Measurements from ENCODE around the gene SENP8. TPM values are rescaled to one million over a fixed set of nuclear protein-coding genes. Genes with fewer than 3 reads are reported as not detected.

Gene SENP8
- total and polyA plus RNA-seq, 3 experiments from 2014 or later: 0.83 to 3.0 (median 2.7) TPM

DNA sequence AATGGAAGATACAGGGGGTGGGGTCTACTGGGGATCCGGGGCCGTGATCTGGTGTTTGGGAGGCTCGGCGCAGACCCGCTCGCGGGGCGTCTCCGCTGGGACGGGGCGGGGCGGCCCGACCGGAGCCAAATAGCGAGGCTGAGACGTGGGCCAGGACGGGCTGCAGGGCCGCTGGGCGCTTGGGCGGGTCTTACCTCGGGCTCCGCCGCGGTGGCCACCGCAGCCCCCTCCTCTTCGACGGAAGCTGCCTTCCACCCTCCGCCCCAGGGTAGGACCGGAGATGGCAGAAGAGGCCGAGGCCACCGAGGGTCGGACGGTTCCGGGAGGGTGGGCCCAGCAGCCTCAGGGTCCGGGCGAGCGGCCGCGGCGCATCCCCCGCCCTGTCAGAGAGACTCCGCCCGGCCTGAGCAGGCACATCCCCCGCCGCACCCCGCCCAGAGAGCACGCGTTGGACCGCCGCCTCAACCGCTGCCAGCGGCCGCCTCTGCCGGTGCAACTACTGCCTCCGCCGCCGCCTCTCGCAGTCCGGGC, 652 bp upstream of the SENP8 start:
- no peaks in the 10 kb centered on the region for H3K36me3 ChIP-seq (ENCODE audit: insufficient read depth, low read length)
- POLR2A ChIA-PET: interaction anchor here (0.9 kb wide), 1 partner anchor 258 kb away, joined by 5 read pairs; no protein-coding TSS in a partner anchor
- DNase-seq: peak; percentile 55 to 79 (median 65)
- Mint-ChIP-seq H3K36me3 (peaks cover 0 to 9% (median 0%) of the 10 kb centered on the region in 3 donors), H3K27me3 (no peaks in the 10 kb centered on the region), H3K4me1 (peaks cover 32 to 53% (median 44%) of the 10 kb centered on the region in 3 donors), H3K4me3 (peak overlapping the region; percentile 96 to 100 (median 99)), H3K27ac (peak overlapping the region; percentile 92 to 100 (median 98)), H3K9me3 (no peaks in the 10 kb centered on the region)
- no peaks in the 10 kb centered on the region for H3K9me3 ChIP-seq (ENCODE audit: low read length)
- H3K27ac ChIP-seq (ENCODE audit: low read depth, low read length): peak overlapping the region; percentile 68
- no peaks in the 10 kb centered on the region for H3K27me3 ChIP-seq (ENCODE audit: insufficient read depth, low read length, poor library complexity, severe bottlenecking)
- CTCF ChIA-PET: no interaction called here
- peaks cover 21% of the 10 kb centered on the region for H3K4me1 ChIP-seq (ENCODE audit: insufficient read depth, low read length)
- peak overlapping the region; percentile 81 for H3K4me3 ChIP-seq (ENCODE audit: low read length)

DNA sequence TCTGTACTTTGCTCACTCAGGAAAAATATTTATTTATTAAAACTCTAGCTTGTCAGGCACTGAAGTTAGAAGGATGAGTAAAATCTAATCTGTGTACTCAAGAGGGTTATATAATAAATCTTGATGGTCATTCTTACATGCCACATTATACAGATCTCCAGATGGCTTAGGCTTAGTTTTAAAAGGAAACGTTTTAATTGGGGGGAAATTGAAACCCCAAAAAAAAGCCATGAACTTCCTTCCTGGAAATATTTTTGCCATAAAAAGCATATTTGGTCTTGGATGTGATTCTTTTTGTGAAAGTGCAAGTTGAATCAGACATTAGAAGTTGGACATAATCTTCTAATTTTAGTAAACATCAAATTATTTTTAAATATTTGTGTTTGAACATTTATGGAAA, 6.0 kb downstream of the SENP8 start:
- Histone ChIP-seq H3K4me1 (ENCODE audit: insufficient read depth, low read length) (peaks cover under 1% of the 10 kb centered on the region), H3K27me3 (ENCODE audit: insufficient read depth, low read length, poor library complexity, severe bottlenecking) (no peaks in the 10 kb centered on the region), H3K4me3 (ENCODE audit: low read length) (no peak overlapping the region), H3K27ac (ENCODE audit: low read depth, low read length) (no peak overlapping the region), H3K36me3 (ENCODE audit: insufficient read depth, low read length) (no peaks in the 10 kb centered on the region), H3K9me3 (ENCODE audit: low read length) (no peaks in the 10 kb centered on the region)
- Mint-ChIP-seq H3K4me1 (peaks cover 0 to 4% (median under 1%) of the 10 kb centered on the region in 3 donors), H3K27me3 (no peaks in the 10 kb centered on the region), H3K4me3 (no peak overlapping the region), H3K36me3 (no peaks in the 10 kb centered on the region), H3K27ac (no peak overlapping the region), H3K9me3 (no peaks in the 10 kb centered on the region)
- no peak for DNase-seq
- CTCF ChIA-PET: no interaction called here
- POLR2A ChIA-PET: no interaction called here

DNA sequence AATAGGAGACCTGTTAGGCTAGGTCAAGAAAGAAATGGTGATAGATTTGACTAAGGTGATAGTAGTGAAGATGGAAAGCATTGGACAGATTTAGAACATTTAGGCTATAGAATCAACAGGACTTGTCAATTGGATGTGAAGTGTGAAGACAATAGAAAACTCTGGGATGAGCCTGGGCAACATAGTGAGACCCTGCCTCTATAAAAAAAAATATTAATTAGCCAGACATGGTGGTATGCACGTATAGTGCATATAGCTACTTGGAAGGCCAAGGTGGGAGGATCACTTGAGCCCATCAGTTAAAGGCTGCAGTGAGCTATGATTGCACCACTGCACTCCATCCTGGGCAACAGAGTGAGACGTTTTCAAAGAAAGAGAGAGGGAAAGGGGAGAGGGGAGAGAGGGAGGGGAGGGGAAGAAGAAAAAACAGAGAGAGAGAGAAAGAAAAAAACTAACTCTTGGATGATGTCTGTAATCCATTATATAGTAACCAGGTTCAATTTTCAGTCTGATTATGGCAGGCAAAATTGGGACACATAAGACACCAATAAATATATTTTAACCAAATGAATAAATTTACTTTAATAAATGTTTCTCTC, 9.6 kb downstream of the SENP8 start:
- no peak for DNase-seq
- Mint-ChIP-seq H3K27me3 (no peaks in the 10 kb centered on the region), H3K4me1 (no peaks in the 10 kb centered on the region), H3K27ac (no peak overlapping the region), H3K9me3 (no peaks in the 10 kb centered on the region), H3K36me3 (no peaks in the 10 kb centered on the region), H3K4me3 (no peak overlapping the region)
- no peak overlapping the region for H3K4me3 ChIP-seq (ENCODE audit: low read length)
- no peaks in the 10 kb centered on the region for H3K27me3 ChIP-seq (ENCODE audit: insufficient read depth, low read length, poor library complexity, severe bottlenecking)
- no peak overlapping the region for H3K27ac ChIP-seq (ENCODE audit: low read depth, low read length)
- CTCF ChIA-PET: interaction anchor here (1.0 kb wide), 1 partner anchor 9 kb away, joined by 3 read pairs; the partner anchor contains the start of gene SENP8
- H3K4me1 ChIP-seq (ENCODE audit: insufficient read depth, low read length): no peaks in the 10 kb centered on the region
- H3K9me3 ChIP-seq (ENCODE audit: low read length): no peaks in the 10 kb centered on the region
- H3K36me3 ChIP-seq (ENCODE audit: insufficient read depth, low read length): no peaks in the 10 kb centered on the region
- POLR2A ChIA-PET: no interaction called here

DNA sequence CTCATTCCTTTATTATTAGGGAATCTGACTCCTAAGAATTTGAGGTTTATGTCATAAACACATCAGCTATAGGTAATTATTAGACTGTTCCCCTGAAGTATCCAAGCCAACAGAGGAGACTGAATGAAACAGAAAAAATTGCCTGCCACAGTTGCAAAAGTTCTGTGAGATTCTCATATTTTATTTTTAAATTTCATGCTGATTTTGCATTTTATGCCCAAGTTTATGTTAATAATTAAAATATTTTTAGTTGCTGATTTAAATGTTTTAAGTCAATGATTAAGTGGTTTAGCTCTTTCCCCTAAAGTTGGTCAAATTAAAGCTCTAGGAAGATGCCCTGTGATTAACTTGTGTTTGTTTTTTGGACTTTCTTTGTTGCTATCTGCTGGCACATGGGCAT, 10.2 kb downstream of the SENP8 start:
- Mint-ChIP-seq H3K27me3 (no peaks in the 10 kb centered on the region), H3K4me3 (no peak overlapping the region), H3K27ac (no peak overlapping the region), H3K9me3 (no peaks in the 10 kb centered on the region), H3K4me1 (no peaks in the 10 kb centered on the region), H3K36me3 (no peaks in the 10 kb centered on the region)
- Histone ChIP-seq H3K4me3 (ENCODE audit: low read length) (no peak overlapping the region), H3K27ac (ENCODE audit: low read depth, low read length) (no peak overlapping the region), H3K9me3 (ENCODE audit: low read length) (no peaks in the 10 kb centered on the region), H3K27me3 (ENCODE audit: insufficient read depth, low read length, poor library complexity, severe bottlenecking) (no peaks in the 10 kb centered on the region), H3K36me3 (ENCODE audit: insufficient read depth, low read length) (no peaks in the 10 kb centered on the region), H3K4me1 (ENCODE audit: insufficient read depth, low read length) (no peaks in the 10 kb centered on the region)
- CTCF ChIA-PET: no interaction called here
- DNase-seq: no peak
- POLR2A ChIA-PET: no interaction called here

DNA sequence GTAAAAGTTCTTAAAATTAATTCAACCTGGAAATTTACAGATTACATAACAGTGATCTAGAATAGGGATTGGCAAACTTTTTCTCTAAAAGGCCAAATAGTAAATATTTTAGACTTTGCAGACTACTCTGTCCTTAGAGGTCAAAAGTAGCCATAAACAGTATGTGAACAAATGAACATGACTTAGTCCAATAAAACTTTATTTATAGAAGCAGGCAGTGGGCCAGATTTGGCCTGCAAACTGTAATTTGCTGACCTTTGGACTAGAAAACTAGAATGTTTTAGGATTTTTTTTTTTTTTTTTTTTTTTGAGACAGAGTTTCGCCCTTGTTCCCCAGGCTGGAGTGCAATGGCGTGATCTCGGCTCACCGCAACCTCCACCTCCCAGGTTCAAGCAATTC, 12.1 kb downstream of the SENP8 start:
- ChIA-PET POLR2A (no interaction called here), CTCF (interaction anchor here (0.7 kb wide), 1 partner anchor 11 kb away, joined by 3 read pairs; no protein-coding TSS in a partner anchor)
- no peak overlapping the region for H3K4me3 Mint-ChIP-seq
- Histone ChIP-seq H3K27me3 (ENCODE audit: insufficient read depth, low read length, poor library complexity, severe bottlenecking) (no peaks in the 10 kb centered on the region), H3K4me3 (ENCODE audit: low read length) (no peak overlapping the region), H3K9me3 (ENCODE audit: low read length) (no peaks in the 10 kb centered on the region), H3K27ac (ENCODE audit: low read depth, low read length) (no peak overlapping the region), H3K36me3 (ENCODE audit: insufficient read depth, low read length) (no peaks in the 10 kb centered on the region), H3K4me1 (ENCODE audit: insufficient read depth, low read length) (no peaks in the 10 kb centered on the region)
- no peaks in the 10 kb centered on the region for H3K4me1 Mint-ChIP-seq
- no peaks in the 10 kb centered on the region for H3K36me3 Mint-ChIP-seq
- H3K9me3 Mint-ChIP-seq: no peaks in the 10 kb centered on the region
- H3K27me3 Mint-ChIP-seq: no peaks in the 10 kb centered on the region
- no peak for DNase-seq
- no peak overlapping the region for H3K27ac Mint-ChIP-seq

DNA sequence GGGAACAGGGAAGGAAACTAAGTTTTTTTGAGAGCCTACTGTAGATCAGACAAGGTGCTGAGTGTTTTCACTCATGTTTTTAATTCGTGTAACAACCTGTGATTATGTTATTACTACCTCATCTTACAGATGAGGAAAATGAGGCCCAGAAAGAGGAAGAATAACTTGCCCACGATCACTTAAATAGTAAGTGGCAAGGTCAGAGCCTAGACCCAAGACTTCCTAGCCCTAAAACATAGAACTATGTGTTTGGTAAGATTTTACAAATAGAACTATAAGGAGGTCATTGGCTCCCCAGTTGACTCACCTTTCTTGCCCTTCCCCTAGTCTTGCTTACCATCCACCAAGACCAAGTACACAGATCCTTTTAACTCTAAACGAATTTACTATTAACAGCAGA, 13.7 kb downstream of the SENP8 start:
- POLR2A ChIA-PET: no interaction called here
- no peak for DNase-seq
- no peaks in the 10 kb centered on the region for H3K27me3 ChIP-seq (ENCODE audit: insufficient read depth, low read length, poor library complexity, severe bottlenecking)
- CTCF ChIA-PET: no interaction called here
- Mint-ChIP-seq H3K36me3 (no peaks in the 10 kb centered on the region), H3K4me1 (no peaks in the 10 kb centered on the region), H3K27me3 (no peaks in the 10 kb centered on the region), H3K4me3 (no peak overlapping the region), H3K9me3 (no peaks in the 10 kb centered on the region), H3K27ac (no peak overlapping the region)
- H3K27ac ChIP-seq (ENCODE audit: low read depth, low read length): no peak overlapping the region
- no peak overlapping the region for H3K4me3 ChIP-seq (ENCODE audit: low read length)
- H3K4me1 ChIP-seq (ENCODE audit: insufficient read depth, low read length): no peaks in the 10 kb centered on the region
- H3K36me3 ChIP-seq (ENCODE audit: insufficient read depth, low read length): no peaks in the 10 kb centered on the region
- no peaks in the 10 kb centered on the region for H3K9me3 ChIP-seq (ENCODE audit: low read length)

DNA sequence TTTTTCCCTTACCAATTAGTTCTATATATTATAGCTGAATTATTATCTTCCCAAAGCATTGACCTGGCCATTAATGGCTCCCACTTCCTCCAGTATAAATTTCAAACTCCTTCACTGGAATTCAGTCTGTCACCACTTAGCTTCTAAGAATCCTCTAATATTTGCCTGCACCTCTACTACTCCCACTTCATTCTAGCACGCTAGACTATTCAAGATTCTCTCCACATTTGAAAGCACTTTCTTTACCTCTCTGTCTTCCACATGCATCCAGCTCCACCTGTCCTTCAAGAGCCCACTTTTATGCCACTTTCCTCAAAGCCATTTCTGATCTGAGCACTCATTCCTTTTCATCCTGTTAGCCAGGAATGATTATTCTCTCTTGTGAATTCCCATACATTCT, 15.0 kb downstream of the SENP8 start:
- H3K36me3 Mint-ChIP-seq: no peaks in the 10 kb centered on the region
- Histone ChIP-seq H3K9me3 (ENCODE audit: low read length) (no peaks in the 10 kb centered on the region), H3K36me3 (ENCODE audit: insufficient read depth, low read length) (no peaks in the 10 kb centered on the region), H3K4me3 (ENCODE audit: low read length) (no peak overlapping the region), H3K27ac (ENCODE audit: low read depth, low read length) (no peak overlapping the region), H3K4me1 (ENCODE audit: insufficient read depth, low read length) (no peaks in the 10 kb centered on the region), H3K27me3 (ENCODE audit: insufficient read depth, low read length, poor library complexity, severe bottlenecking) (no peaks in the 10 kb centered on the region)
- no peaks in the 10 kb centered on the region for H3K9me3 Mint-ChIP-seq
- H3K27ac Mint-ChIP-seq: no peak overlapping the region
- ChIA-PET POLR2A (no interaction called here), CTCF (no interaction called here)
- H3K4me1 Mint-ChIP-seq: no peaks in the 10 kb centered on the region
- H3K27me3 Mint-ChIP-seq: no peaks in the 10 kb centered on the region
- DNase-seq: no peak
- H3K4me3 Mint-ChIP-seq: no peak overlapping the region

DNA sequence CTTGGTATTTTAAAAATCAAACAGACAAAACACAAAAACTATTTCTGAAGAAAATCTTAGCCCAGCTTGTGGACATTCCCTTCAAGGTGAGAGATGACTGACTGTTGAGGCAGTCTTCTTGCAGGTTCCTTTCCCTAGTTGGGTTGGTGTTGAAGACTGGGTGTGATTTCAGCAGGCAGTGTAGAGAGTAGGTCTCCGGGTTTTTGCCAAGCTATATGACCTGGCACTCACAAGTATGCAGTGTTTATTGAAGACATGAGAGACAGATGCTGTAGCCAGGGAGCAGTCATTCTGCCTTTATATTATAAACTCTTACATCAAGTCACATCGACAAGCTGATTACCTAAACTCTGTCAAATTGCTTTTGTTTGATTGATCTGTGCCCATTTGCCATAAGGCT, 17.5 kb downstream of the SENP8 start:
- Histone ChIP-seq H3K9me3 (ENCODE audit: low read length) (no peaks in the 10 kb centered on the region), H3K4me1 (ENCODE audit: insufficient read depth, low read length) (no peaks in the 10 kb centered on the region), H3K4me3 (ENCODE audit: low read length) (no peak overlapping the region), H3K36me3 (ENCODE audit: insufficient read depth, low read length) (no peaks in the 10 kb centered on the region), H3K27me3 (ENCODE audit: insufficient read depth, low read length, poor library complexity, severe bottlenecking) (no peaks in the 10 kb centered on the region), H3K27ac (ENCODE audit: low read depth, low read length) (no peak overlapping the region)
- H3K4me3 Mint-ChIP-seq: no peak overlapping the region
- no peaks in the 10 kb centered on the region for H3K9me3 Mint-ChIP-seq
- peak overlapping the region in 1 of 8 donors; percentile 21 for H3K27ac Mint-ChIP-seq
- H3K27me3 Mint-ChIP-seq: no peaks in the 10 kb centered on the region
- no peaks in the 10 kb centered on the region for H3K36me3 Mint-ChIP-seq
- POLR2A ChIA-PET: no interaction called here
- DNase-seq: no peak
- H3K4me1 Mint-ChIP-seq: no peaks in the 10 kb centered on the region
- CTCF ChIA-PET: no interaction called here

Measured in CD8-positive, alpha-beta memory T cell (primary cell).